H1 (cell line): ENCODE data around the gene POLRMT.

Source experiments
- EP300 ChIP-seq, 2 experiments: IDR thresholded peaks; 1 replicate in 1 of 2; 2 replicates in 1 of 2; pipeline ENCODE4 v1.6.1; 2011 to 2012; ENCODE audit warnings: low read depth in 2 of 2, low read length in 2 of 2, mild to moderate bottlenecking in 2 of 2, borderline replicate concordance in 1 of 2, inconsistent platforms in 1 of 2, moderate library complexity in 1 of 2
- EZH2 ChIP-seq: fragments of 200-600 bp; sonication (generic); IDR thresholded peaks from 2 replicates; pipeline ENCODE4 v1.7.1; 2012; ENCODE audit warnings: low read depth, mild to moderate bottlenecking, moderate library complexity, low read length, inconsistent platforms; ENCODE audit not compliant: severe bottlenecking
- GABPA ChIP-seq: IDR thresholded peaks from 2 replicates; pipeline ENCODE4 v1.6.1; 2011; ENCODE audit warnings: mild to moderate bottlenecking, low read length, moderate library complexity, borderline replicate concordance; ENCODE audit not compliant: insufficient read depth
- JUN ChIP-seq: IDR thresholded peaks from 2 replicates; pipeline ENCODE4 v1.6.1; 2011; ENCODE audit warnings: low read depth, mild to moderate bottlenecking, improper control_type of control experiment, low read length
- KDM1A ChIP-seq: fragments of 200-600, 300-600 bp; sonication (generic); IDR thresholded peaks from 2 replicates; pipeline ENCODE4 v1.7.1; 2016; ENCODE audit warnings: mild to moderate bottlenecking, low read length, borderline replicate concordance
- MAFK ChIP-seq: IDR thresholded peaks from 2 replicates; pipeline ENCODE4 v1.6.1; 2012; ENCODE audit warnings: low read depth, mild to moderate bottlenecking, improper control_type of control experiment, low read length
- POLR2A ChIP-seq, 2 experiments: IDR thresholded peaks; 1 replicate in 1 of 2; 2 replicates in 1 of 2; pipeline ENCODE4 v1.6.1; 2011; ENCODE audit warnings: low read depth in 2 of 2, low read length in 2 of 2, mild to moderate bottlenecking in 2 of 2; ENCODE audit errors: control extremely low read depth in 1 of 2
- RAD21 ChIP-seq, 2 experiments: IDR thresholded peaks in 1 of 2; conservative IDR thresholded peaks in 1 of 2; 2 replicates each; pipeline ENCODE4 v1.6.1; 2011; ENCODE audit warnings: low read depth in 2 of 2, low read length in 2 of 2, improper control_type of control experiment in 1 of 2, inconsistent platforms in 1 of 2, mild to moderate bottlenecking in 1 of 2, moderate library complexity in 1 of 2
- RXRA ChIP-seq: IDR thresholded peaks from 2 replicates; pipeline ENCODE4 v1.6.1; 2011; ENCODE audit warnings: low read depth, mild to moderate bottlenecking, low read length, moderate library complexity; ENCODE audit not compliant: insufficient read depth
- TAF1 ChIP-seq: IDR thresholded peaks from 2 replicates; pipeline ENCODE4 v1.6.1; 2011; ENCODE audit warnings: mild to moderate bottlenecking, low read depth, low read length
- TEAD4 ChIP-seq: IDR thresholded peaks from 2 replicates; pipeline ENCODE4 v1.6.1; 2012; ENCODE audit warnings: low read depth, low read length, inconsistent platforms, mixed read lengths
- ZNF274 ChIP-seq: IDR thresholded peaks from 2 replicates; pipeline ENCODE4 v1.7.0; 2012; ENCODE audit warnings: low read length, borderline replicate concordance; ENCODE audit errors: extremely low read depth
- TF ChIP-seq, protein P1 (sequence below), 3 experiments: IDR thresholded peaks; 1 replicate in 2 of 3; 2 replicates in 1 of 3; pipeline versions ENCODE4 v1.5.1 to v1.6.1; 2011; ENCODE audit warnings: low read length in 3 of 3, mild to moderate bottlenecking in 3 of 3, inconsistent platforms in 2 of 3, low read depth in 1 of 3, moderate library complexity in 1 of 3; ENCODE audit not compliant: insufficient read depth in 1 of 3; ENCODE audit errors: control extremely low read depth in 1 of 3
- TF ChIP-seq, protein P2 (sequence below): fragments of 300-600 bp; sonication (generic); IDR thresholded peaks from 2 replicates; pipeline ENCODE4 v1.7.1; 2012; ENCODE audit warnings: low read length, moderate library complexity, mild to moderate bottlenecking, inconsistent platforms; ENCODE audit not compliant: insufficient replicate concordance

DNA sequence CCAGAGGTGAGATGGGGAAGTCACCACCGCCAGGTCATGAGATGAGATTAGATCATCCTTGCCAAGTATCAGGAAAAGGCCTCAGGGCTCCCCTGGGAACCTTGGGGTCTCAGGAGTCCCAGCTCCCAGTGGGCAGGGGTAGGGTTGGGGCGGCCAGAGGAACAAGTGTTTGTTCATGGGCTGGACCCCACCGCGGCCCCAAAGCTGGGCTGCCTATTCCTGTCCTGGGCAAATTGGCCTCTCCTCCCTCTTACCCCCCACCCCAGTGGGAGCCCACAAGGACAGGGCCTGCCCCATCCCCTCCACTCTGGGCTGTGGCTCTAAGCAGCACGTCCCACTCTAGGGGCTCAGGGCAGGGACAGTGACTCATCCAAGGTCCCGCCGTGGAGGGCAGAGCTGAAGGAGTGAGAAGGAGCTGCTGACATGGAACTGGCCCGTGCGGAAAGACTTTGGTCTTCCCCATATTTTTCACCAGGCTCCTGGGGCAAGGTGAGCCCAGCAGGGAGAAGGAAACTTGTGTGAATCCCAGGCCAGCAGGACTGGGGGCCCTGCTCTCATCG, 47.7 kb downstream of the POLRMT start:
- TF ChIP-seq EZH2 (no peak), EP300 (IDR thresholded peaks at IDR 0.05; ENCODE audit: borderline replicate concordance in 1 of 2, low read depth in 2 of 2, low read length in 2 of 2) (no peak), ZNF274 (no peak), KDM1A (no peak), POLR2A (IDR thresholded peaks at IDR 0.05; ENCODE audit: control extremely low read depth in 1 of 2, low read depth in 2 of 2, low read length in 2 of 2) (no peak), RAD21 (IDR thresholded peaks at IDR 0.05 in 1 of 2, conservative IDR thresholded peaks at IDR 0.05 in 1 of 2; ENCODE audit: low read depth in 2 of 2, low read length in 2 of 2) (no peak), TEAD4 (no peak), MAFK (no peak), JUN (no peak), RXRA (no peak), TAF1 (no peak), GABPA (no peak)
- TF ChIP-seq, protein P1, sequence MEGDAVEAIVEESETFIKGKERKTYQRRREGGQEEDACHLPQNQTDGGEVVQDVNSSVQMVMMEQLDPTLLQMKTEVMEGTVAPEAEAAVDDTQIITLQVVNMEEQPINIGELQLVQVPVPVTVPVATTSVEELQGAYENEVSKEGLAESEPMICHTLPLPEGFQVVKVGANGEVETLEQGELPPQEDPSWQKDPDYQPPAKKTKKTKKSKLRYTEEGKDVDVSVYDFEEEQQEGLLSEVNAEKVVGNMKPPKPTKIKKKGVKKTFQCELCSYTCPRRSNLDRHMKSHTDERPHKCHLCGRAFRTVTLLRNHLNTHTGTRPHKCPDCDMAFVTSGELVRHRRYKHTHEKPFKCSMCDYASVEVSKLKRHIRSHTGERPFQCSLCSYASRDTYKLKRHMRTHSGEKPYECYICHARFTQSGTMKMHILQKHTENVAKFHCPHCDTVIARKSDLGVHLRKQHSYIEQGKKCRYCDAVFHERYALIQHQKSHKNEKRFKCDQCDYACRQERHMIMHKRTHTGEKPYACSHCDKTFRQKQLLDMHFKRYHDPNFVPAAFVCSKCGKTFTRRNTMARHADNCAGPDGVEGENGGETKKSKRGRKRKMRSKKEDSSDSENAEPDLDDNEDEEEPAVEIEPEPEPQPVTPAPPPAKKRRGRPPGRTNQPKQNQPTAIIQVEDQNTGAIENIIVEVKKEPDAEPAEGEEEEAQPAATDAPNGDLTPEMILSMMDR (IDR thresholded peaks at IDR 0.05; ENCODE audit: control extremely low read depth in 1 of 3, insufficient read depth in 1 of 3, low read depth in 1 of 3, low read length in 3 of 3): no peak
- TF ChIP-seq, protein P2, sequence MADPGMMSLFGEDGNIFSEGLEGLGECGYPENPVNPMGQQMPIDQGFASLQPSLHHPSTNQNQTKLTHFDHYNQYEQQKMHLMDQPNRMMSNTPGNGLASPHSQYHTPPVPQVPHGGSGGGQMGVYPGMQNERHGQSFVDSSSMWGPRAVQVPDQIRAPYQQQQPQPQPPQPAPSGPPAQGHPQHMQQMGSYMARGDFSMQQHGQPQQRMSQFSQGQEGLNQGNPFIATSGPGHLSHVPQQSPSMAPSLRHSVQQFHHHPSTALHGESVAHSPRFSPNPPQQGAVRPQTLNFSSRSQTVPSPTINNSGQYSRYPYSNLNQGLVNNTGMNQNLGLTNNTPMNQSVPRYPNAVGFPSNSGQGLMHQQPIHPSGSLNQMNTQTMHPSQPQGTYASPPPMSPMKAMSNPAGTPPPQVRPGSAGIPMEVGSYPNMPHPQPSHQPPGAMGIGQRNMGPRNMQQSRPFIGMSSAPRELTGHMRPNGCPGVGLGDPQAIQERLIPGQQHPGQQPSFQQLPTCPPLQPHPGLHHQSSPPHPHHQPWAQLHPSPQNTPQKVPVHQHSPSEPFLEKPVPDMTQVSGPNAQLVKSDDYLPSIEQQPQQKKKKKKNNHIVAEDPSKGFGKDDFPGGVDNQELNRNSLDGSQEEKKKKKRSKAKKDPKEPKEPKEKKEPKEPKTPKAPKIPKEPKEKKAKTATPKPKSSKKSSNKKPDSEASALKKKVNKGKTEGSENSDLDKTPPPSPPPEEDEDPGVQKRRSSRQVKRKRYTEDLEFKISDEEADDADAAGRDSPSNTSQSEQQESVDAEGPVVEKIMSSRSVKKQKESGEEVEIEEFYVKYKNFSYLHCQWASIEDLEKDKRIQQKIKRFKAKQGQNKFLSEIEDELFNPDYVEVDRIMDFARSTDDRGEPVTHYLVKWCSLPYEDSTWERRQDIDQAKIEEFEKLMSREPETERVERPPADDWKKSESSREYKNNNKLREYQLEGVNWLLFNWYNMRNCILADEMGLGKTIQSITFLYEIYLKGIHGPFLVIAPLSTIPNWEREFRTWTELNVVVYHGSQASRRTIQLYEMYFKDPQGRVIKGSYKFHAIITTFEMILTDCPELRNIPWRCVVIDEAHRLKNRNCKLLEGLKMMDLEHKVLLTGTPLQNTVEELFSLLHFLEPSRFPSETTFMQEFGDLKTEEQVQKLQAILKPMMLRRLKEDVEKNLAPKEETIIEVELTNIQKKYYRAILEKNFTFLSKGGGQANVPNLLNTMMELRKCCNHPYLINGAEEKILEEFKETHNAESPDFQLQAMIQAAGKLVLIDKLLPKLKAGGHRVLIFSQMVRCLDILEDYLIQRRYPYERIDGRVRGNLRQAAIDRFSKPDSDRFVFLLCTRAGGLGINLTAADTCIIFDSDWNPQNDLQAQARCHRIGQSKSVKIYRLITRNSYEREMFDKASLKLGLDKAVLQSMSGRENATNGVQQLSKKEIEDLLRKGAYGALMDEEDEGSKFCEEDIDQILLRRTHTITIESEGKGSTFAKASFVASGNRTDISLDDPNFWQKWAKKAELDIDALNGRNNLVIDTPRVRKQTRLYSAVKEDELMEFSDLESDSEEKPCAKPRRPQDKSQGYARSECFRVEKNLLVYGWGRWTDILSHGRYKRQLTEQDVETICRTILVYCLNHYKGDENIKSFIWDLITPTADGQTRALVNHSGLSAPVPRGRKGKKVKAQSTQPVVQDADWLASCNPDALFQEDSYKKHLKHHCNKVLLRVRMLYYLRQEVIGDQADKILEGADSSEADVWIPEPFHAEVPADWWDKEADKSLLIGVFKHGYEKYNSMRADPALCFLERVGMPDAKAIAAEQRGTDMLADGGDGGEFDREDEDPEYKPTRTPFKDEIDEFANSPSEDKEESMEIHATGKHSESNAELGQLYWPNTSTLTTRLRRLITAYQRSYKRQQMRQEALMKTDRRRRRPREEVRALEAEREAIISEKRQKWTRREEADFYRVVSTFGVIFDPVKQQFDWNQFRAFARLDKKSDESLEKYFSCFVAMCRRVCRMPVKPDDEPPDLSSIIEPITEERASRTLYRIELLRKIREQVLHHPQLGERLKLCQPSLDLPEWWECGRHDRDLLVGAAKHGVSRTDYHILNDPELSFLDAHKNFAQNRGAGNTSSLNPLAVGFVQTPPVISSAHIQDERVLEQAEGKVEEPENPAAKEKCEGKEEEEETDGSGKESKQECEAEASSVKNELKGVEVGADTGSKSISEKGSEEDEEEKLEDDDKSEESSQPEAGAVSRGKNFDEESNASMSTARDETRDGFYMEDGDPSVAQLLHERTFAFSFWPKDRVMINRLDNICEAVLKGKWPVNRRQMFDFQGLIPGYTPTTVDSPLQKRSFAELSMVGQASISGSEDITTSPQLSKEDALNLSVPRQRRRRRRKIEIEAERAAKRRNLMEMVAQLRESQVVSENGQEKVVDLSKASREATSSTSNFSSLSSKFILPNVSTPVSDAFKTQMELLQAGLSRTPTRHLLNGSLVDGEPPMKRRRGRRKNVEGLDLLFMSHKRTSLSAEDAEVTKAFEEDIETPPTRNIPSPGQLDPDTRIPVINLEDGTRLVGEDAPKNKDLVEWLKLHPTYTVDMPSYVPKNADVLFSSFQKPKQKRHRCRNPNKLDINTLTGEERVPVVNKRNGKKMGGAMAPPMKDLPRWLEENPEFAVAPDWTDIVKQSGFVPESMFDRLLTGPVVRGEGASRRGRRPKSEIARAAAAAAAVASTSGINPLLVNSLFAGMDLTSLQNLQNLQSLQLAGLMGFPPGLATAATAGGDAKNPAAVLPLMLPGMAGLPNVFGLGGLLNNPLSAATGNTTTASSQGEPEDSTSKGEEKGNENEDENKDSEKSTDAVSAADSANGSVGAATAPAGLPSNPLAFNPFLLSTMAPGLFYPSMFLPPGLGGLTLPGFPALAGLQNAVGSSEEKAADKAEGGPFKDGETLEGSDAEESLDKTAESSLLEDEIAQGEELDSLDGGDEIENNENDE: no peak
